ENCODE results near the gene SPTY2D1.
"Not testable (repeated sequence)": the region's sequence is repeated elsewhere in the genome, so short reads cannot be mapped to it uniquely, and the experiment has no call there.

SPTY2D1 gene

GRCh38 chr11:18594088-18594487 is 40.1 kb downstream of the SPTY2D1 start:
- H3K4me3 Mint-ChIP-seq; H3K4me1 Mint-ChIP-seq; ATAC-seq; H3K36me3 Mint-ChIP-seq; DNase-seq (ENCODE audit: low spot score in 2 of 2); H3K27ac Mint-ChIP-seq; H3K9me3 Mint-ChIP-seq: not testable (repeated sequence)

GRCh38 chr11:18590571-18590970 is 43.6 kb downstream of the SPTY2D1 start:
- peak; percentile 5 for ATAC-seq
- DNase-seq (ENCODE audit: low spot score in 2 of 2), result no peak
- H3K36me3 Mint-ChIP-seq, result no peaks in the 10 kb centered on the region
- H3K4me1 Mint-ChIP-seq, result no peaks in the 10 kb centered on the region
- no peak overlapping the region for H3K27ac Mint-ChIP-seq
- H3K9me3 Mint-ChIP-seq, result no peaks in the 10 kb centered on the region
- H3K4me3 Mint-ChIP-seq, result no peak overlapping the region

- peak; percentile 53 to 87 for DNase-seq (ENCODE audit: low spot score in 2 of 2)
- Mint-ChIP-seq H3K27ac (no peak within 1 kb of the TSS), H3K9me3 (no peaks in the 10 kb centered on the region), H3K4me3 (no peak within 1 kb of the TSS), H3K36me3 (no peaks in the 10 kb centered on the region), H3K4me1 (peaks cover 7% of the 10 kb centered on the region)
- peak; percentile 63 for ATAC-seq
Measured at GRCh38 chr11:18588297-18589252, 45.6 kb downstream of the SPTY2D1 start, which contains the start of gene UEVLD. TSS of gene UEVLD (minus strand) at chr11:18588734. CDS start at chr11:18588654, 80 bp downstream.

GRCh38 chr11:18581825-18582224 is 52.3 kb downstream of the SPTY2D1 start:
- ATAC-seq, result peak; percentile 32
- Mint-ChIP-seq H3K27ac (no peak overlapping the region), H3K4me1 (peaks cover 22% of the 10 kb centered on the region), H3K4me3 (no peak overlapping the region), H3K9me3 (no peaks in the 10 kb centered on the region), H3K36me3 (peaks cover 33% of the 10 kb centered on the region)
- no peak for DNase-seq (ENCODE audit: low spot score in 2 of 2)

GRCh38 chr11:18580113-18580766 is 53.9 kb downstream of the SPTY2D1 start:
- DNase-seq (ENCODE audit: low spot score in 2 of 2), result no peak
- Mint-ChIP-seq H3K27ac (no peak overlapping the region), H3K36me3 (peaks cover 48% of the 10 kb centered on the region), H3K9me3 (no peaks in the 10 kb centered on the region), H3K4me3 (no peak overlapping the region), H3K4me1 (peaks cover 25% of the 10 kb centered on the region)
- peak; percentile 51 for ATAC-seq

GRCh38 chr11:18578975-18579598 is 55.1 kb downstream of the SPTY2D1 start:
- Mint-ChIP-seq H3K36me3 (peaks cover 60% of the 10 kb centered on the region), H3K4me1 (peaks cover 19% of the 10 kb centered on the region), H3K4me3 (peak overlapping the region; percentile 60), H3K27ac (peak overlapping the region; percentile 73), H3K9me3 (no peaks in the 10 kb centered on the region)
- DNase-seq (ENCODE audit: low spot score in 2 of 2), result peak in 1 of 2 donors; percentile 53
- ATAC-seq, result peak; percentile 83

- peaks cover 83% of the 10 kb centered on the region for H3K36me3 Mint-ChIP-seq
- ATAC-seq (no peak), DNase-seq (ENCODE audit: low spot score in 2 of 2) (no peak)
- peaks cover 25% of the 10 kb centered on the region for H3K4me1 Mint-ChIP-seq
- peak overlapping the region; percentile 50 for H3K27ac Mint-ChIP-seq
- no peak overlapping the region for H3K4me3 Mint-ChIP-seq
- H3K9me3 Mint-ChIP-seq, result no peaks in the 10 kb centered on the region
Measured at GRCh38 chr11:18575361-18575760, 58.8 kb downstream of the SPTY2D1 start.

GRCh38 chr11:18567081-18567480 is 67.1 kb downstream of the SPTY2D1 start:
- Mint-ChIP-seq H3K27ac (peak overlapping the region; percentile 60), H3K4me1 (peaks cover 6% of the 10 kb centered on the region), H3K9me3 (no peaks in the 10 kb centered on the region), H3K36me3 (peaks cover 82% of the 10 kb centered on the region), H3K4me3 (no peak overlapping the region)
- DNase-seq (ENCODE audit: low spot score in 2 of 2) (no peak), ATAC-seq (no peak)

- H3K4me1 Mint-ChIP-seq, result peaks cover 3% of the 10 kb centered on the region
- no peak overlapping the region for H3K4me3 Mint-ChIP-seq
- no peak for DNase-seq (ENCODE audit: low spot score in 2 of 2)
- H3K36me3 Mint-ChIP-seq, result peaks cover 82% of the 10 kb centered on the region
- H3K9me3 Mint-ChIP-seq, result no peaks in the 10 kb centered on the region
- H3K27ac Mint-ChIP-seq, result no peak overlapping the region
- no peak for ATAC-seq
Measured at GRCh38 chr11:18566406-18566805, 67.7 kb downstream of the SPTY2D1 start.

- peaks cover 82% of the 10 kb centered on the region for H3K36me3 Mint-ChIP-seq
Measured at GRCh38 chr11:18564149-18564548, 70.0 kb downstream of the SPTY2D1 start.

GRCh38 chr11:18563090-18563730 is 70.9 kb downstream of the SPTY2D1 start:
- Mint-ChIP-seq H3K4me3 (no peak overlapping the region), H3K9me3 (no peaks in the 10 kb centered on the region), H3K36me3 (peaks cover 89% of the 10 kb centered on the region), H3K4me1 (no peaks in the 10 kb centered on the region), H3K27ac (no peak overlapping the region)
- ATAC-seq (no peak), DNase-seq (ENCODE audit: low spot score in 2 of 2) (no peak)

More at GRCh38 chr11:18564149-18564548, 70.0 kb downstream of the SPTY2D1 start:
- ATAC-seq (no peak), DNase-seq (ENCODE audit: low spot score in 2 of 2) (no peak)
- no peaks in the 10 kb centered on the region for H3K4me1 Mint-ChIP-seq
- no peaks in the 10 kb centered on the region for H3K9me3 Mint-ChIP-seq
- no peak overlapping the region for H3K27ac Mint-ChIP-seq
- no peak overlapping the region for H3K4me3 Mint-ChIP-seq
